Adipose tissue (tissue), 3 donors: ENCODE data around the gene PPEF1. TPM values are rescaled to one million over a fixed set of nuclear protein-coding genes. Genes with fewer than 3 reads are reported as not detected.
"Not testable (repeated sequence)": the region's sequence is repeated elsewhere in the genome, so short reads cannot be mapped to it uniquely, and the experiment has no call there.

Experiments used
- H3K27ac ChIP-seq: one replicate; pipeline ENCODE4 v1.5.1; 2013; ENCODE audit warnings: low read depth, low read length
- WGBS, 3 donors: extraction: QIAGEN DNeasy Blood & Tissue Kit; methylation state at CpG; one replicate each; pipeline ENCODE4 v1.1.7; 2013; 5-methylcytosine and 5-hydroxymethylcytosine counted together
- polyA plus RNA-seq, 3 donors: library from polyadenylated mRNA; stranded (reverse); fragments of 200-250 nt; gene quantifications; one replicate each; pipeline ENCODE4 v1.2.3, GENCODE V29; 2013
- donor health status: healthy with polysubstance abuse.
- donor health status: Bipolar disorder and iron deficiency.
- donor health status: healthy.

Gene PPEF1
- polyA plus RNA-seq, 3 donors: 0.03 to 0.22 (median 0.05) TPM

GRCh38 chrX:18698737-18699650, 8.5 kb upstream of the PPEF1 start:
- no peak overlapping the region for H3K27ac ChIP-seq
- 87 to 94% (median 92%) methylated on average over 12 of the region's 12 CpGs for WGBS, 3 donors

- no peak overlapping the region for H3K27ac ChIP-seq
- WGBS, 3 donors: 72 to 85% (median 81%) methylated on average over 5 of the region's 5 CpGs
Observed at GRCh38 chrX:18701621-18702361, 5.7 kb upstream of the PPEF1 start.

- no peak overlapping the region for H3K27ac ChIP-seq
- WGBS, 3 donors: 64 to 71% (median 64%) methylated on average over 12 of the region's 12 CpGs
Observed at GRCh38 chrX:18702362-18703195, 4.9 kb upstream of the PPEF1 start.

- no peak overlapping the region for H3K27ac ChIP-seq
- 89 to 94% (median 91%) methylated on average over 3 of the region's 3 CpGs for WGBS, 3 donors
Observed at GRCh38 chrX:18709833-18710232, 2.4 kb downstream of the PPEF1 start.

- WGBS, 3 donors: 90 to 93% (median 93%) methylated on average over 9 of the region's 9 CpGs
Observed at GRCh38 chrX:18714910-18715309, 7.5 kb downstream of the PPEF1 start.

GRCh38 chrX:18719852-18720251, 12.4 kb downstream of the PPEF1 start:
- no peak overlapping the region for H3K27ac ChIP-seq

More at GRCh38 chrX:18714910-18715309, 7.5 kb downstream of the PPEF1 start:
- no peak overlapping the region for H3K27ac ChIP-seq

GRCh38 chrX:18721683-18722499, 14.4 kb downstream of the PPEF1 start:
- WGBS, 3 donors: 47 to 82% (median 78%) methylated on average over 8 of the region's 8 CpGs
- no peak overlapping the region for H3K27ac ChIP-seq

More at GRCh38 chrX:18719852-18720251, 12.4 kb downstream of the PPEF1 start:
- 61 to 89% (median 82%) methylated on average over 4 of the region's 4 CpGs for WGBS, 3 donors

GRCh38 chrX:18722500-18723071, 15.1 kb downstream of the PPEF1 start:
- H3K27ac ChIP-seq: no peak overlapping the region
- 68 to 96% (median 92%) methylated on average over 9 to 10 of the region's 10 CpGs for WGBS, 3 donors

- H3K27ac ChIP-seq: no peak overlapping the region
- 49 to 79% (median 58%) methylated on average over 7 to 8 of the region's 8 CpGs for WGBS, 3 donors
Observed at GRCh38 chrX:18725310-18725943, 18.0 kb downstream of the PPEF1 start.

GRCh38 chrX:18733287-18733686, 25.8 kb downstream of the PPEF1 start:
- WGBS, 3 donors: 49 to 66% (median 65%) methylated on average over 4 of the region's 4 CpGs
- no peak overlapping the region for H3K27ac ChIP-seq

- H3K27ac ChIP-seq: not testable (repeated sequence)
- 83 to 90% (median 84%) methylated on average over 5 to 6 of the region's 6 CpGs for WGBS, 3 donors
Observed at GRCh38 chrX:18739609-18740008, 32.2 kb downstream of the PPEF1 start.

- 33 to 97% (median 76%) methylated on average over 2 of the region's 2 CpGs for WGBS, 3 donors
- H3K27ac ChIP-seq: no peak overlapping the region
Observed at GRCh38 chrX:18748499-18748898, 41.1 kb downstream of the PPEF1 start.

GRCh38 chrX:18753631-18754030, 46.2 kb downstream of the PPEF1 start:
- H3K27ac ChIP-seq: no peak overlapping the region
- 85 to 88% (median 85%) methylated on average over 2 of the region's 2 CpGs for WGBS, 3 donors

- WGBS, 3 donors: 36 to 60% (median 49%) methylated on average over 4 of the region's 4 CpGs
- no peak overlapping the region for H3K27ac ChIP-seq
Observed at GRCh38 chrX:18755651-18756050, 48.2 kb downstream of the PPEF1 start.

- WGBS, 3 donors: 70 to 88% (median 81%) methylated on average over 10 to 11 of the region's 11 CpGs
- no peak overlapping the region for H3K27ac ChIP-seq
Observed at GRCh38 chrX:18757956-18758932, 50.8 kb downstream of the PPEF1 start.

GRCh38 chrX:18761750-18762149, 54.3 kb downstream of the PPEF1 start:
- no peak overlapping the region for H3K27ac ChIP-seq
- WGBS, 3 donors: 89 to 95% (median 92%) methylated on average over 3 of the region's 3 CpGs
